ENCODE results near the gene ACER2. TPM values are rescaled to one million over a fixed set of nuclear protein-coding genes. Genes with fewer than 3 reads are reported as not detected.
A peak's percentile ranks its signal among the peaks of the same experiment; 100 is the strongest.

The ACER2 gene
- total RNA-seq, 2 experiments from 2014 or later, result 3.3 to 3.6 TPM

DNA sequence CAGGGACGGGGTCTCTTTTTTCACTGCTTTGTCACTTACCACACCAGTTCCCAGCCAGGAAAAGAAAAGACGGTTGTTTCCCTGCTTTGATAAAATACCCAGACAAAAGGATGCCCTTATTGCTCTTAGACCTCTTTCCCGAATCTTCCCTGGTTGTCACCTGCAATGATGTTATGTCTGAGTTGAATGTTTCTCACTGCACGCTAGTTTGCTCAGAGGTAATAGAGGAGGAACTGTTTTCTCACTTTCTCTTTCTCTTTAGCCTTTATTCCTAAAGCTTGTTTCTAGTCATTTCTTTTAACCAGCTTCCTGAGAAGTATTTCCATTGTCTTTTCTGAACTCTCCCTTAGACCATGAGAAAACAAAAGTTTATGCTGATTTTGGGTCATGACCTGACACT lies 32.9 kb downstream of the ACER2 start:
- no peak for DNase-seq
- Mint-ChIP-seq H3K9me3 (no peaks in the 10 kb centered on the region), H3K4me3 (peak overlapping the region; percentile 44), H3K36me3 (ENCODE audit: low read depth) (peaks cover 3% of the 10 kb centered on the region), H3K27ac (peak overlapping the region; percentile 81), H3K4me1 (peaks cover 18% of the 10 kb centered on the region), H3K27me3 (no peaks in the 10 kb centered on the region)
- ChIA-PET CTCF (interaction anchor here (0.7 to 3.2 kb wide), 2 partner anchors 19 to 23 kb away, joined by 3 to 13 read pairs; no protein-coding TSS in a partner anchor), POLR2A (interaction anchor here (0.6 to 0.7 kb wide), 2 partner anchors 21 to 255 kb away, joined by 3 read pairs; no protein-coding TSS in a partner anchor)

DNA sequence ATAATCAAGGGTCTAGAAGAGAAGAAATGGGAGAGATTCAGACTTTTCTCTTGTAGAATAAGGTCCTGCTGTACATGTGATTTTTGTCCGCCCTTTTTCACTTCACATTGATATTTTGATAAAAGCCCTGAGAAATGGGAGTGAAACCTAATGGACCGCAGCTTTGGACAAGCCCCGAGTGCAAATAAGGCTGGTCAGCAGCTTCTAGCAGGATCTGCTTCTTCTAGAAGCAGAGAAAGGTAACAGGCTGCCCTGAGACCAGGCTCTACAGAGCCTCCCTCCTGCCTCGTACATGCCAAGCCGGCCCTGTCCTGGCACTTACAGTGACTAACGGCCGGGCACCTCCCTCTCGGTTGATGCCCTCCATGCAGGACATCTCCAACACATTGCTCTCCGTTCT lies 33.4 kb downstream of the ACER2 start:
- no peaks in the 10 kb centered on the region for H3K9me3 Mint-ChIP-seq
- DNase-seq, result no peak
- POLR2A ChIA-PET, result interaction anchor here (0.6 to 0.7 kb wide), 2 partner anchors 22 to 255 kb away, joined by 3 read pairs; no protein-coding TSS in a partner anchor
- peak overlapping the region; percentile 81 for H3K27ac Mint-ChIP-seq
- peak overlapping the region; percentile 17 for H3K4me3 Mint-ChIP-seq
- H3K36me3 Mint-ChIP-seq (ENCODE audit: low read depth), result peaks cover 3% of the 10 kb centered on the region
- H3K27me3 Mint-ChIP-seq, result no peaks in the 10 kb centered on the region
- CTCF ChIA-PET, result interaction anchor here (1.2 to 3.2 kb wide), 2 partner anchors 14 to 22 kb away, joined by 3 to 13 read pairs; no protein-coding TSS in a partner anchor
- H3K4me1 Mint-ChIP-seq, result peaks cover 18% of the 10 kb centered on the region

DNA sequence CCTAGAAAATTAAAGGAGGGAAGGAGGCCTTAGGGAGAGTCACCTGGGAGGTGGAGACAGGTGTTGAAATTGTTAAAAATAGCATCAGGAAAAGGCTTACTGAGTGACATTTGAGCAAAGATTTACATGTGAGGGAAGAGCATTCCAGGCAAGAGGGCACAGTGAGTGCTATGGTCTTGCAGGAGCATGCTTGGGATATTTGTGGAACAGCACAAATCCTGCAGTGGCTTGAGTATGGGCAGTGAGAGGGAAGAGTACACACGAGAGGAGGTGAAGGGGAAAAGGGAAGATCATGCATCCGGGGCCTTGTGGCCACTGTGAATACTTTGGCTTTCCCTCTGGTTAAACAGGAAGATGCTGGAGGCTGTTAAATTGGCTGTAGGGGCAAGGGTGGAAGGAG lies 36.6 kb downstream of the ACER2 start:
- Mint-ChIP-seq H3K27me3 (no peaks in the 10 kb centered on the region), H3K36me3 (ENCODE audit: low read depth) (peaks cover 3% of the 10 kb centered on the region), H3K9me3 (no peaks in the 10 kb centered on the region), H3K4me3 (no peak overlapping the region), H3K27ac (no peak overlapping the region), H3K4me1 (peaks cover 18% of the 10 kb centered on the region)
- POLR2A ChIA-PET, result no interaction called here
- no peak for DNase-seq
- CTCF ChIA-PET, result interaction anchor here (1.2 to 1.6 kb wide), 3 partner anchors 10 to 20 kb away, joined by 3 to 5 read pairs (median 4); no protein-coding TSS in a partner anchor

DNA sequence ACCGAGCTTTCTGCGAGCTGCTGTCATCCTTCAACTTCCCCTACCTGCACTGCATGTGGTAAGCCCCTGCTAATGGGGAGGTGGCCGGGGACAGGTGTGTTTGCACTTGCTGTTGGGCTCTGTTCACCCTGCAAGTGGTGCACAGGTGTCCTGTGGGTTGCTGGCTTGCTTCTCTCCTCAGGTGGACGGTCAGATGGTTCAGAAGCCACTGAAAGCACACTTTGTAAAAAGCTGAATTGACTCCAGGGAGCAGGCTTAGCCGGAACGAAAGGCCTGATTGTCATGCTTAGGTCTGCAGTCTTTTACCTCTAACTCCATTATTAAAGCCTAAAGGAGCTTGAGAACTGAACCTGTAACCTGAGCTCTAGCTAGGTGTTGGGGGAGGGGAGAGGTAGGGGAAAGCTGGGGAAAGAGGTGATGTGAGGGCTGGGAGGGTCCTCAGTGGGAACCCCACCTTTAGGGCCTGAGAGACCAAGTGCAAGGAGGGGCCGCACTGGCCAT lies 37.6 kb downstream of the ACER2 start:
- peaks cover 11% of the 10 kb centered on the region for H3K4me1 Mint-ChIP-seq
- no peak overlapping the region for H3K4me3 Mint-ChIP-seq
- no peaks in the 10 kb centered on the region for H3K9me3 Mint-ChIP-seq
- no peaks in the 10 kb centered on the region for H3K27me3 Mint-ChIP-seq
- CTCF ChIA-PET, result interaction anchor here (1.1 kb wide), 1 partner anchor 18 kb away, joined by 3 read pairs; no protein-coding TSS in a partner anchor
- no peak for DNase-seq
- no peak overlapping the region for H3K27ac Mint-ChIP-seq
- H3K36me3 Mint-ChIP-seq (ENCODE audit: low read depth), result no peaks in the 10 kb centered on the region
- POLR2A ChIA-PET, result no interaction called here

DNA sequence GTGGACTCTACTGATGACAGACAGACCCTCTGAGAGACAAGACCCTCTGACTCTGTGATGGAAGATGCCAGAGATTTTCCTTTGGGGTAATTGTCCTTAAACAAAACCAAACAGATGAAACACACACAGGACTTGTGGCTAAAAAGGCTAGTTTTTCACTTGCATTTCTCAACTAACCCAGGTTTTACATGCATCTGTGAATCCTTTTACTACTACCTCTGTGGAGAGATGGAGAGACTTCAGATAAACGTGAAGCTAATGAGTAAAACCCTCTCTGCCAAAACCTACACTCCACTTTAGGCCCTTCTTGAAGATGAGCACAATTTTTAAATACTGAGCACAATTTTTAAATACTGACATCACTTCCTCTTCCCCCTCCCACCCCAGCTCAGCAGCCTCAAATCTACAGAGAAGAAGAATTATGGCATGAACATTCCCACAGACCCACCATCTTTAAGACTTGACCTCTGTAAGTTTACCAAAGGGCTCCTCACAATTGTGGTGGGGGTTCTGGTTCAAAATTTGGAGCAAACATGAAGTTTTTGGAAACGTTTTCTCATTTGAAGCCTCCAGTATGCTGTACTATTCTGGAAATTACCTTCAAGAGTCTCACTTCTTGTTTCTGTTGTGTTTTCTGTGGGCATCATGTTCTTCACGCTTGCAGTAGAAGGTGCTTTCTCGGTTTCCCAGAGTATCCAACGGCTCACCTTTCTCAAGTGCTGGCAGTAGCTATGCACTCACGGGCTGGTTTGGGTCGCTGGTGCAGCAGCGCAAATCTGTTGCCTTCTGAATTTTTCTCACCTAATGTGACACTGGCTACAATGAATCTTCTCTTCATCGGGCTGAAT lies 42.7 kb downstream of the ACER2 start:
- no peaks in the 10 kb centered on the region for H3K9me3 Mint-ChIP-seq
- no peak overlapping the region for H3K4me3 Mint-ChIP-seq
- no peaks in the 10 kb centered on the region for H3K36me3 Mint-ChIP-seq (ENCODE audit: low read depth)
- H3K4me1 Mint-ChIP-seq, result no peaks in the 10 kb centered on the region
- POLR2A ChIA-PET, result no interaction called here
- H3K27me3 Mint-ChIP-seq, result no peaks in the 10 kb centered on the region
- CTCF ChIA-PET, result interaction anchor here (0.5 kb wide), 1 partner anchor 263 kb away, joined by 3 read pairs; no protein-coding TSS in a partner anchor
- no peak overlapping the region for H3K27ac Mint-ChIP-seq
- no peak for DNase-seq

DNA sequence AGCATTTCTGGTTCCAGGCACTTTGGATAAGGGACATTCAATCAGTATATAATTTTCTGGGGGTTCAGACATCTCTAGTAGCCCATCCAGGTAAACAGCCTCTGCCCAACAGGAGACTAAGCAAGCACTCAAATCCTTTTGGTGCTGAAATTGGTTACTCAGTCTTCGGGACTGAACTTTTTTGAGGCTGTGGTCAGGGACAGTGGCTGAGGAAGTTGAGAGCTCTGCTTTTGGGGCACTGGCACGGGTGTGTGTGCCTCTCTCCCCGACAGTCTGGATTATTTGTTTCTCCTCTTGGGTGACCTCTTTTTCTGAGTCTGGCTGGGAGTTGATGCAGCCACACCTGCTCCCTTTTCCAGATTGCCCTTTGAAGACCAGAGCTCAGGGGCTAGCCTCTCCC lies 47.6 kb downstream of the ACER2 start:
- H3K36me3 Mint-ChIP-seq (ENCODE audit: low read depth), result no peaks in the 10 kb centered on the region
- DNase-seq, result no peak
- peaks cover 11% of the 10 kb centered on the region for H3K4me1 Mint-ChIP-seq
- no peaks in the 10 kb centered on the region for H3K9me3 Mint-ChIP-seq
- H3K27ac Mint-ChIP-seq, result no peak overlapping the region
- H3K27me3 Mint-ChIP-seq, result no peaks in the 10 kb centered on the region
- ChIA-PET POLR2A (no interaction called here), CTCF (interaction anchor here (1.5 to 4.9 kb wide), 3 partner anchors 8 to 372 kb away, joined by 3 to 30 read pairs (median 11); no protein-coding TSS in a partner anchor)
- H3K4me3 Mint-ChIP-seq, result no peak overlapping the region

DNA sequence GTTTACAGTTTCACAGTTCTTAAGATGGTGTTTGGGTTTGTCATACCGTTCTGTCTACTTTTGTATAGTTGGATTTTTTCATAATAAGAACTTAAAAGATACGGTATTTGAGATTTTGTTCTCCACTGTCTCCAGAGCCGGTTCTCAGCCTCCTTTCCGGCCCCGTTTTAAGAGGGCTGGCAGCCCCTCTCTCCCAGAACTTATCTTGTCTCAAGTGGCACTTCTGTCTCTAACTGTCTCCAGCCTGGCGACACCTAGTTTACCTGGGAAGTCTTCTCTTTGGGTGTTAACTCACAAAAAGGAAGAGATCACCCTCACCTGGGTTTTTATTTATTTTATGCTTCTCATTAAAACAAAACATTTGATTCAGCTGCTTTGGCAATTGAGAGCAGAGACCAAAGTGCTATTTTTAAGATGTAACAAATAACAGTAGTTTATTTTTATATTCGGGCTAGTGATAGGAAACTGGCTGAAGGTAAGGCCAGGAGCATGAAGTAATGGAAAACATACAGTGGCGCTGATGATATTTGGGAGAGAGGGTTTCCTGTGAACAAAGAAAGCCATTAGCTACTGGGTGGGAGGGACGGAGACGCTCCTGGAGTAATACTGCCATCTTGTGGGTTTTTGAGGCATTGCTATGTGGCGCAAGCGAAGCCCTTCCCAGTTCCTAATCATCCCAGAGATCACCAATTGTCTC lies 48.3 kb downstream of the ACER2 start:
- POLR2A ChIA-PET, result interaction anchor here (0.7 kb wide), 1 partner anchor 48 kb away, joined by 7 read pairs; the partner anchor contains the start of gene ACER2
- Mint-ChIP-seq H3K27ac (no peak overlapping the region), H3K4me1 (peaks cover 11% of the 10 kb centered on the region), H3K9me3 (no peaks in the 10 kb centered on the region), H3K4me3 (peak overlapping the region; percentile 37), H3K36me3 (ENCODE audit: low read depth) (no peaks in the 10 kb centered on the region), H3K27me3 (no peaks in the 10 kb centered on the region)
- DNase-seq, result peak; percentile 72
- CTCF ChIA-PET, result interaction anchor here (0.5 to 4.9 kb wide), 14 partner anchors 7 to 416 kb away, joined by 3 to 30 read pairs (median 4); partner anchors contain the start of genes RPS6 and RRAGA

DNA sequence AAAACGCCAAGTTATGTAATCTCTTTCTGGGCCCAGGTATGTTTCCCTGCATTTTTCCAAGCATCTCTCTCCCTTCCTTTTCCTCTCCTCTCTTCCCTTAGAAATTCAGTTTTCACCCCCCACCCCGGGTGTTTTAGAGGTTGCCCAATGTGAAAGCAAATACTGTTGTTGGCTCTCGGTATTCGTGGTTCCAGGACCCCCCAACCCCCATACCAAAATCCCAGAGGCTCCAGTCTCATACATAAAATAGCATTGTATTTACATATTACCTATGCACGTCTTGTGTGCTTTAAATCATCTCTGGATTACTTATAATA lies 48.8 kb downstream of the ACER2 start:
- Mint-ChIP-seq H3K27ac (peak overlapping the region; percentile 43), H3K36me3 (ENCODE audit: low read depth) (no peaks in the 10 kb centered on the region), H3K9me3 (no peaks in the 10 kb centered on the region), H3K27me3 (no peaks in the 10 kb centered on the region), H3K4me3 (peak overlapping the region; percentile 37), H3K4me1 (peaks cover 11% of the 10 kb centered on the region)
- CTCF ChIA-PET, result interaction anchor here (0.6 to 1.5 kb wide), 6 partner anchors 11 to 406 kb away, joined by 3 to 11 read pairs (median 4); no protein-coding TSS in a partner anchor
- DNase-seq, result no peak
- POLR2A ChIA-PET, result interaction anchor here (0.7 kb wide), 1 partner anchor 49 kb away, joined by 7 read pairs; the partner anchor contains the start of gene ACER2

DNA sequence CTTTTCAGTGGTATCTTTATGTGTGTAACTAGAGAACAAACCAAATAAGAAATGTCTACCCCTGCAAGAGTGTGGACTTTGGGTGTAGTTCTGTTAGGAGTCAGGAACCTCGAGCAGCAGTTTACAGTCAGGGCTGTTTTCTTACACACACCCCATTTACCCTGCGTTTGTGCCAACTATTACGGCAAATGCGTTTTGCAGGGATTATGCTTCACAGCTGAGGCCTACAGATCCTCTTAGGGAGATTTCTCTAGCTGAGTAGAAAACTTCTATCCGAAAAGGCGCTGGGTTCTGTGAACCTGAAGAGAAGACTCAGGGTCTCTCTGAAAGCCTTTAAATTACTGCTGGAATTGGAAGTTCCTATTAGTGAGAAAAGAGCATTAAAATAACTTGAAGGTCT lies 51.4 kb downstream of the ACER2 start:
- H3K4me3 Mint-ChIP-seq, result no peak overlapping the region
- ChIA-PET CTCF (no interaction called here), POLR2A (no interaction called here)
- H3K4me1 Mint-ChIP-seq, result peaks cover 23% of the 10 kb centered on the region
- DNase-seq, result no peak
- H3K9me3 Mint-ChIP-seq, result no peaks in the 10 kb centered on the region
- peaks cover 1% of the 10 kb centered on the region for H3K27me3 Mint-ChIP-seq
- H3K36me3 Mint-ChIP-seq (ENCODE audit: low read depth), result no peaks in the 10 kb centered on the region
- no peak overlapping the region for H3K27ac Mint-ChIP-seq

DNA sequence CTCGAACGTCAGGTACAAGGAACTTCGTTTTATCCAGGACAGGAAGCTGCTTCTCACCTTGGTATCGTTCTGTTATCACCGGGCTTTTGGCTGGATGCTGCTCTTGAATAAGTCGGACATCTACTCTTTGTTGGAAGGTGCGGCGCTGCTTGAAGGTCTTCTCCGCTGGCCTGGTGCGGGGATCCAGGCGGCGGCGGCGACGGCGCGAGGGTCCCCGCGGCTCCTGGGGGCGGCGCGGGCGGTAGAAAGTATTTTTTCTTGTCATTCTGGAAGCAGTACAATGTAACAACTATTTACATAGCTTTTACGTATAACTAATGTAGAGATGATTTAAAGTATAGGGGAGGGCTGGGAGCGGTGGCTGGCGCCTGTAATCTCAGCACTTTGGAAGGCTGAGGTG lies 52.3 kb downstream of the ACER2 start:
- no peak overlapping the region for H3K27ac Mint-ChIP-seq
- DNase-seq, result no peak
- H3K27me3 Mint-ChIP-seq, result peaks cover 2% of the 10 kb centered on the region
- no peaks in the 10 kb centered on the region for H3K36me3 Mint-ChIP-seq (ENCODE audit: low read depth)
- ChIA-PET POLR2A (no interaction called here), CTCF (interaction anchor here (0.6 kb wide), 1 partner anchor 306 kb away, joined by 3 read pairs; no protein-coding TSS in a partner anchor)
- peaks cover 26% of the 10 kb centered on the region for H3K4me1 Mint-ChIP-seq
- no peaks in the 10 kb centered on the region for H3K9me3 Mint-ChIP-seq
- no peak overlapping the region for H3K4me3 Mint-ChIP-seq

DNA sequence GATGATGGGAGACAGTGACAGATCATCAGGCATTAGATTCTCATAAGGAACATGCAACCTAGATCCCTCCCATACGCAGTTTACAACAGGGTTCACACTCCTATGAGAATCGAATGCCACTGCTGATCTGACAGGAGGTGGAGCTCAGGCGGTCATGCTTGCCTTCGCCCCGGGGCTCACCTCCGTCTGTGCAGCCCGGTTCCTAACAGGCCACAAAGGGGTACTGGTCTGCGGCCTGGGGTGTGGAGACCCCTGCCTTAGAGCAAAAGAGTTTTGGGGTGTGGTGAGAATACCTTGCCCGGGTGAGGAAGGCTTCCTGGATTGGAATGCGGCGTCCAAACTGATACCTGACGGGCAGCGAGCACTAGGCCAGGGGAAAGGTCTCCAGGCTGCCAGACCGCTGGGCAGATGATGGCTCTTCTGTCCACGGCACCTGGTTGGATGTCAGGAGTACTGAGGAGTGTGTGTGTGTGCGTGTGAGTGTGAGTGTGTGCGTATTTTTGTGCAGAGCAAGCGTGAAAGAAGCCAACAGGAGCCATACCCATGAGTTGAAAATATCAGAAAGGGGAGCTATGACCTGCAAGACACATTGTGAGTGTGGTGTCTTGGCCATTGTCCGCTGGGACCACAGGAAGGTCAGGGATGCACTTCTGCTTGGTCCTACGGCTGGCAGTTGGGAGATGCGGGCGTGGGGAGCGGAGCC lies 55.4 kb downstream of the ACER2 start:
- H3K36me3 Mint-ChIP-seq (ENCODE audit: low read depth), result no peaks in the 10 kb centered on the region
- no peak for DNase-seq
- ChIA-PET CTCF (interaction anchor here (0.6 to 3.5 kb wide), 26 partner anchors 9 to 446 kb away, joined by 3 to 30 read pairs (median 4); partner anchors contain the start of genes RPS6 and RRAGA), POLR2A (no interaction called here)
- peaks cover 2% of the 10 kb centered on the region for H3K27me3 Mint-ChIP-seq
- no peaks in the 10 kb centered on the region for H3K9me3 Mint-ChIP-seq
- peak overlapping the region; percentile 79 for H3K27ac Mint-ChIP-seq
- peak overlapping the region; percentile 80 for H3K4me3 Mint-ChIP-seq
- H3K4me1 Mint-ChIP-seq, result peaks cover 14% of the 10 kb centered on the region
